Gastrocnemius medialis (tissue), 4 donors: Measurements from ENCODE around the gene PHACTR1. TPM values are rescaled to one million over a fixed set of nuclear protein-coding genes. Genes with fewer than 3 reads are reported as not detected.

Source experiments
- ATAC-seq, 2 donors: fragments of 150-250 bp; one replicate each; pipeline ENCODE4 v1.9.1; 2016
- DNase-seq, 2 donors: peaks; one replicate each; pipeline ENCODE4 v3.0.0-alpha.2; 2019
- H3K27ac ChIP-seq, 4 donors: fragments of 200-600 bp; sonication (generic); 1 replicate in 1 of 4; 2 replicates in 3 of 4; pipeline ENCODE4 v1.5.1; 2016 to 2018; ENCODE audit warnings: mild to moderate bottlenecking in 2 of 4, moderate library complexity in 1 of 4
- H3K27me3 ChIP-seq, 3 donors: fragments of 200-600 bp; sonication (generic) in 2 of 3; 1 replicate in 1 of 3; 2 replicates in 2 of 3; pipeline versions ENCODE4 v1.5.1 to v1.6.0; 2016 to 2019; ENCODE audit warnings: mild to moderate bottlenecking in 1 of 3, moderate library complexity in 1 of 3
- H3K36me3 ChIP-seq, 2 donors: fragments of 200-600 bp; sonication (generic) in 1 of 2; one replicate each; pipeline ENCODE4 v1.5.1; 2017 to 2018
- H3K4me1 ChIP-seq, 2 donors: fragments of 200-600 bp; sonication (generic) in 1 of 2; one replicate each; pipeline ENCODE4 v1.5.1; 2016 to 2017; ENCODE audit warnings: mild to moderate bottlenecking in 2 of 2
- H3K4me3 ChIP-seq, 4 donors: fragments of 200-600 bp; sonication (generic) in 3 of 4; 1 replicate in 1 of 4; 2 replicates in 3 of 4; pipeline ENCODE4 v1.5.1; 2016 to 2019; ENCODE audit warnings: mild to moderate bottlenecking in 2 of 4
- H3K9me3 ChIP-seq, 3 donors: fragments of 200-600 bp; sonication (generic) in 2 of 3; 1 replicate in 1 of 3; 2 replicates in 2 of 3; pipeline ENCODE4 v1.5.1; 2016 to 2019
- CTCF ChIP-seq, 5 experiments: fragments of 450-650 bp in 3 of 5; fragments of 200-600 bp in 2 of 5; sonication (generic) in 2 of 5; IDR thresholded peaks in 4 of 5; conservative IDR thresholded peaks in 1 of 5; 1 replicate in 4 of 5; 2 replicates in 1 of 5; pipeline ENCODE4 v1.5.1; 2016 to 2019; ENCODE audit warnings: antibody characterized with exemption in 5 of 5, mild to moderate bottlenecking in 3 of 5, moderate library complexity in 3 of 5
- POLR2A ChIP-seq, 2 donors: fragments of 450-650 bp; IDR thresholded peaks; one replicate each; pipeline ENCODE4 v1.6.1; 2017; ENCODE audit warnings: antibody characterized with exemption in 2 of 2, mild to moderate bottlenecking in 2 of 2, moderate library complexity in 2 of 2
- in situ Hi-C, 4 donors: fragments of 200-750 bp; cut with MboI; loops; one replicate each; pipeline versions ENCODE4 v1.15.0 to v1.8.0; 2017; ENCODE audit warnings: low sequenced_read_pairs in 4 of 4
- intact Hi-C: fragments of 100-400 bp; cut with DNase I; formaldehyde crosslinking; loops from one replicate; pipeline ENCODE4 v1.15.1; 2023; ENCODE audit warnings: low total_unique reads
- total RNA-seq, 4 donors: library from RNA; depleted of rRNA; stranded (reverse); fragments of >200 nt; gene quantifications; one replicate each; pipeline versions ENCODE4 v1.1.0 to v1.2.3, GENCODE V29; 2016

The PHACTR1 gene
- total RNA-seq, 4 donors from 2014 or later = 0.07 to 0.82 (median 0.21) TPM

GRCh38 chr6:13009031-13009430, 292.5 kb downstream of the PHACTR1 start:
- DNase-seq (no peak), ATAC-seq (no peak)
- in situ Hi-C loops (no loop called here), intact Hi-C loops (no loop called here)
- H3K4me1 ChIP-seq = peaks cover 0 to 7% of the 10 kb centered on the region in 2 donors
- TF ChIP-seq POLR2A (IDR thresholded peaks at IDR 0.05) (no peak), CTCF (IDR thresholded peaks at IDR 0.05 in 4 of 5, conservative IDR thresholded peaks at IDR 0.05 in 1 of 5) (no peak)
- H3K9me3 ChIP-seq = no peaks in the 10 kb centered on the region
- no peaks in the 10 kb centered on the region for H3K36me3 ChIP-seq
- H3K27ac ChIP-seq = no peak overlapping the region
- no peak overlapping the region for H3K4me3 ChIP-seq
- peaks cover 11 to 23% (median 22%) of the 10 kb centered on the region in 3 donors for H3K27me3 ChIP-seq

GRCh38 chr6:13009461-13009860, 292.9 kb downstream of the PHACTR1 start:
- Histone ChIP-seq H3K27me3 (peaks cover 16 to 26% (median 23%) of the 10 kb centered on the region in 3 donors), H3K27ac (no peak overlapping the region), H3K36me3 (no peaks in the 10 kb centered on the region), H3K9me3 (no peaks in the 10 kb centered on the region), H3K4me1 (peaks cover 0 to 7% of the 10 kb centered on the region in 2 donors), H3K4me3 (no peak overlapping the region)
- ATAC-seq (no peak), DNase-seq (no peak)
- TF ChIP-seq CTCF (IDR thresholded peaks at IDR 0.05 in 4 of 5, conservative IDR thresholded peaks at IDR 0.05 in 1 of 5) (no peak), POLR2A (IDR thresholded peaks at IDR 0.05) (no peak)
- intact Hi-C loops = no loop called here
- in situ Hi-C loops = no loop called here

GRCh38 chr6:13011612-13012146, 295.1 kb downstream of the PHACTR1 start:
- no peak for DNase-seq
- Histone ChIP-seq H3K4me1 (peaks cover 0 to 7% of the 10 kb centered on the region in 2 donors), H3K36me3 (no peaks in the 10 kb centered on the region), H3K4me3 (no peak overlapping the region), H3K9me3 (no peaks in the 10 kb centered on the region), H3K27ac (no peak overlapping the region), H3K27me3 (peaks cover 22 to 30% (median 27%) of the 10 kb centered on the region in 3 donors)
- TF ChIP-seq POLR2A (IDR thresholded peaks at IDR 0.05) (no peak), CTCF (IDR thresholded peaks at IDR 0.05 in 4 of 5, conservative IDR thresholded peaks at IDR 0.05 in 1 of 5) (no peak)
- in situ Hi-C loops = no loop called here
- intact Hi-C loops = no loop called here
- no peak for ATAC-seq

GRCh38 chr6:13012296-13012695, 295.7 kb downstream of the PHACTR1 start:
- in situ Hi-C loops = no loop called here
- ATAC-seq = no peak
- Histone ChIP-seq H3K9me3 (no peaks in the 10 kb centered on the region), H3K27me3 (peaks cover 22 to 30% (median 27%) of the 10 kb centered on the region in 3 donors), H3K36me3 (no peaks in the 10 kb centered on the region), H3K4me1 (peaks cover 0 to 7% of the 10 kb centered on the region in 2 donors), H3K4me3 (no peak overlapping the region), H3K27ac (no peak overlapping the region)
- DNase-seq = no peak
- TF ChIP-seq CTCF (IDR thresholded peaks at IDR 0.05 in 4 of 5, conservative IDR thresholded peaks at IDR 0.05 in 1 of 5) = no peak
- TF ChIP-seq POLR2A (IDR thresholded peaks at IDR 0.05) = no peak
- intact Hi-C loops = no loop called here
